A549 (cell line): ENCODE results near the gene ETNPPL.

ENCODE experiments used
- CEBPB ChIP-seq, 2 experiments: fragments of >200 bp in 1 of 2; sonication (Bioruptor Twin) in 1 of 2; formaldehyde crosslinking in 1 of 2; IDR thresholded peaks; 2 replicates each; pipeline ENCODE4 v1.6.1; 2012 to 2016
- EP300 ChIP-seq, 2 experiments: fragments of >200 bp; sonication (Bioruptor Twin); formaldehyde crosslinking; IDR thresholded peaks; 2 replicates in 1 of 2; 3 replicates in 1 of 2; pipeline ENCODE4 v1.6.1; 2016 to 2017
- RAD21 ChIP-seq, 2 experiments: fragments of >200 bp in 1 of 2; sonication (Bioruptor Twin) in 1 of 2; formaldehyde crosslinking in 1 of 2; IDR thresholded peaks in 1 of 2; conservative IDR thresholded peaks in 1 of 2; 2 replicates in 1 of 2; 3 replicates in 1 of 2; pipeline ENCODE4 v1.6.1; 2012 to 2018; ENCODE audit warnings: inconsistent platforms in 1 of 2
- RFX5 ChIP-seq: fragments of 450-650 bp; IDR thresholded peaks from 2 replicates; pipeline ENCODE4 v1.7.1; 2014; ENCODE audit warnings: antibody characterized with exemption, mild to moderate bottlenecking, moderate library complexity
- TF ChIP-seq, protein P1 (sequence below): fragments of >200 bp; sonication (Bioruptor Twin); formaldehyde crosslinking; IDR thresholded peaks from 3 replicates; pipeline ENCODE4 v1.6.1; 2016
- TF ChIP-seq, protein P2 (sequence below): fragments of 450-650 bp; IDR thresholded peaks from 2 replicates; pipeline ENCODE4 v1.6.1; 2014; ENCODE audit warnings: antibody characterized with exemption

DNA sequence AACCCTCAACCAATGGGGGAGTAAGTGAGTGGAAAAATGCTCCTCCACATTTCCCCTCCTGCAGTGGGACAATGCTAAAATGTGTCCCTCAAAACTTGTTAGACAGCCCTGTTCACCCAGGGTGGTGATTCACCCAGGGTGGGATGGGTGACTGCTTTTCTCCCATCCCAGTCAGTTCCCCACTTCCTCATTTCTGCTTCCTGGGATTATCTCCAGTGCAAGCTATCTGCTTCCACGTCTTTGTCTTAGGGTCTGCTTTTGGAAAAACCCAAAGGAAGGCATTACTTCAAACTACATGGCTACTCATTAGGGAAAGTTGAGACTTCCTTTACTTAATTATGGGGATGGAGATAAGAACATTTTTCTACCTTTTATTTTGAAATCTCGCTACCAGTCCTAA is 45.5 kb downstream of the ETNPPL start:
- TF ChIP-seq CEBPB (IDR thresholded peaks at IDR 0.05) = no peak
- TF ChIP-seq, protein P1, sequence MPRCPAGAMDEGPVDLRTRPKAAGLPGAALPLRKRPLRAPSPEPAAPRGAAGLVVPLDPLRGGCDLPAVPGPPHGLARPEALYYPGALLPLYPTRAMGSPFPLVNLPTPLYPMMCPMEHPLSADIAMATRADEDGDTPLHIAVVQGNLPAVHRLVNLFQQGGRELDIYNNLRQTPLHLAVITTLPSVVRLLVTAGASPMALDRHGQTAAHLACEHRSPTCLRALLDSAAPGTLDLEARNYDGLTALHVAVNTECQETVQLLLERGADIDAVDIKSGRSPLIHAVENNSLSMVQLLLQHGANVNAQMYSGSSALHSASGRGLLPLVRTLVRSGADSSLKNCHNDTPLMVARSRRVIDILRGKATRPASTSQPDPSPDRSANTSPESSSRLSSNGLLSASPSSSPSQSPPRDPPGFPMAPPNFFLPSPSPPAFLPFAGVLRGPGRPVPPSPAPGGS = no peak
- no peak for TF ChIP-seq EP300 (IDR thresholded peaks at IDR 0.05)
- TF ChIP-seq, protein P2, sequence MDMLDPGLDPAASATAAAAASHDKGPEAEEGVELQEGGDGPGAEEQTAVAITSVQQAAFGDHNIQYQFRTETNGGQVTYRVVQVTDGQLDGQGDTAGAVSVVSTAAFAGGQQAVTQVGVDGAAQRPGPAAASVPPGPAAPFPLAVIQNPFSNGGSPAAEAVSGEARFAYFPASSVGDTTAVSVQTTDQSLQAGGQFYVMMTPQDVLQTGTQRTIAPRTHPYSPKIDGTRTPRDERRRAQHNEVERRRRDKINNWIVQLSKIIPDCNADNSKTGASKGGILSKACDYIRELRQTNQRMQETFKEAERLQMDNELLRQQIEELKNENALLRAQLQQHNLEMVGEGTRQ = no peak
- no peak for TF ChIP-seq RFX5
- no peak for TF ChIP-seq RAD21 (conservative IDR thresholded peaks at IDR 0.05 in 1 of 2, IDR thresholded peaks at IDR 0.05 in 1 of 2)
